ENCODE measurements around the gene CEP131. TPM values are rescaled to one million over a fixed set of nuclear protein-coding genes. Genes with fewer than 3 reads are reported as not detected.

CEP131 gene
- total RNA-seq, 4 donors from 2014 or later: 5.5 to 8.1 (median 6.0) TPM

DNA sequence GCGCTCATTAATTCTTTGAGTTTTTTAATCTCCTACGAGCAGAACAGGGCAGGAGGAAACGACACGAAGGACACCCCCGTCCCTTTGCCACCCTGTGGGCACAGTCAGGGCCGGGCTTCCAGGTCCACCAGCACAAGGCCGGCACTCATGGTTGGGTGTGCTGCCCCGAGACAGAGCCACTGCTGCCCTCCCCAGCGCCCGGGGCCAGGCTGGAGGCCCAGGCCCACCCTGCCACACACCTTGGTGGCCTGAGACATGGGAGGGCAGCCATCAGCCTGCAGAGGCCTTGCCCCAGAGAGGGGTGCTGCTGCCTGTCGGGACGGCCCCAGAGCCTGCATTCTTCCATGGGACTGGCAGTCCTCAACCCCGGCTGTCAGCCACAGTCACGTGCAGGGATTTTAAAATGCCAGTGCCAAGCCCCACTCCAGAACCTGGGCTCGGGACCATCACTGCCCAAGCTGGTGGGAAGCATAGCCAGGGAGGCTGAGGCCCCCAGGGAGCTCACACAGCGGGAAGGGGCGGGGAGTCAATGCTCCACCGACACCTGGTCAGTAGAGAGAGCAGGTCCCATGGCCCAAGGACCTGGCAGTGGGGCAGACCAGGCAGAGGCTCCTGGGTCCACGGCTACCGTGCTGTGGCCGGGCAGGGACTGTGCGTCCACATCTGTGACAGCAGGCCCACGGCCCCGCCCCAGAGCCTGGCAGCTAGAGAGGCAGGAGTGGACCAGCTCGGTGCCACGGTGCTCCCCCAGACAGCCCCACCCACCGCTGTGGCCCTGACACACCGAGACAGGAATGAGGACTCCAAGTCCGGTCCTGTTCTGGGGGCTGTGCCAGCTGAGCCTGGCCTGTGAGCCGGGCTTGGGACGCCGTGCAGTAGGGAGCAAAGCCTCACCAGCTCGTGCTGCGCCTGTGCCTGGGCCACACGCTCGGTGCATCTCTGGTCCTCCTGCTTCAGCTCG, 27.5 kb downstream of the CEP131 start:
- H3K4me1 ChIP-seq: peaks cover 0 to 30% (median 0%) of the 10 kb centered on the region in 3 donors
- 81 to 88% methylated on average over 9 to 15 of the region's 37 CpGs for WGBS, 2 donors
- intact Hi-C loops (cut with DNase I): no loop called here
- no peak overlapping the region for H3K4me3 ChIP-seq
- no peak overlapping the region for H3K27ac ChIP-seq
- no peaks in the 10 kb centered on the region for H3K27me3 ChIP-seq
- TF ChIP-seq POLR2A (IDR thresholded peaks at IDR 0.05): no peak
- TF ChIP-seq, protein P1, sequence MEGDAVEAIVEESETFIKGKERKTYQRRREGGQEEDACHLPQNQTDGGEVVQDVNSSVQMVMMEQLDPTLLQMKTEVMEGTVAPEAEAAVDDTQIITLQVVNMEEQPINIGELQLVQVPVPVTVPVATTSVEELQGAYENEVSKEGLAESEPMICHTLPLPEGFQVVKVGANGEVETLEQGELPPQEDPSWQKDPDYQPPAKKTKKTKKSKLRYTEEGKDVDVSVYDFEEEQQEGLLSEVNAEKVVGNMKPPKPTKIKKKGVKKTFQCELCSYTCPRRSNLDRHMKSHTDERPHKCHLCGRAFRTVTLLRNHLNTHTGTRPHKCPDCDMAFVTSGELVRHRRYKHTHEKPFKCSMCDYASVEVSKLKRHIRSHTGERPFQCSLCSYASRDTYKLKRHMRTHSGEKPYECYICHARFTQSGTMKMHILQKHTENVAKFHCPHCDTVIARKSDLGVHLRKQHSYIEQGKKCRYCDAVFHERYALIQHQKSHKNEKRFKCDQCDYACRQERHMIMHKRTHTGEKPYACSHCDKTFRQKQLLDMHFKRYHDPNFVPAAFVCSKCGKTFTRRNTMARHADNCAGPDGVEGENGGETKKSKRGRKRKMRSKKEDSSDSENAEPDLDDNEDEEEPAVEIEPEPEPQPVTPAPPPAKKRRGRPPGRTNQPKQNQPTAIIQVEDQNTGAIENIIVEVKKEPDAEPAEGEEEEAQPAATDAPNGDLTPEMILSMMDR (IDR thresholded peaks at IDR 0.05): no peak
- peaks cover 0 to 45% (median 0%) of the 10 kb centered on the region in 3 donors for H3K36me3 ChIP-seq
- no peak for DNase-seq
- H3K9me3 ChIP-seq: no peaks in the 10 kb centered on the region

DNA sequence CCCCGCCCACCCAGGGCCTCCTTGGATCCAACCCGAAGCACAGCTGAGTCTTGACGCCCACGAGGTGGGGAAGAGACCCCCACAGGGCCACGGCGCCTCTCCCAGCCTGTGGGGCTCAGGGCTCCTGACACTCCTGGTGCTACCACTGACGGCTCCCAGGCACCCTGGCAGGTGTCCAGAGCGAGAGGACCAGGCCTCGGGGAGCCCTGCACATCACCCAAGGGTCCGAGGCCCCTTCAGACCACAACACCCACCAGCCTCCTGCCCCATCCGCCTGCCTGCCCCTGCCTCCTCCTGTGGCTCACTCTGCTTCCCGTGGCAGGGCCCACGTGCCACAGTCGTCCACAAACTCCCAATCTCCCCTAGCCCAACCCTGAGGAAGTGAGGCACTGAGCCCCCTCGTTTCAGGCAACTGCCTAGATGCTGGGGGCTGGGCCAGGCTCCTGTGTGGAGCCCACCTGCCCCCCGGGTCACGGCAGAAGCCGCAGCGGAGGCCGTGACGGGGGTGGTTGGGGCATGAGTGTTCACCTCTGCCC, 28.5 kb downstream of the CEP131 start:
- Histone ChIP-seq H3K27ac (no peak overlapping the region), H3K4me1 (peaks cover 0 to 23% (median 0%) of the 10 kb centered on the region in 3 donors), H3K9me3 (no peaks in the 10 kb centered on the region), H3K4me3 (no peak overlapping the region), H3K36me3 (peaks cover 0 to 50% (median 0%) of the 10 kb centered on the region in 3 donors), H3K27me3 (no peaks in the 10 kb centered on the region)
- no peak for DNase-seq
- intact Hi-C loops (cut with DNase I): no loop called here
- 94% methylated on average over 9 of the region's 21 CpGs; no CpG with 5 or more reads in 1 of the 2 donors for WGBS, 2 donors
- no peak for TF ChIP-seq POLR2A (IDR thresholded peaks at IDR 0.05)
- TF ChIP-seq, protein P1 (IDR thresholded peaks at IDR 0.05): no peak

DNA sequence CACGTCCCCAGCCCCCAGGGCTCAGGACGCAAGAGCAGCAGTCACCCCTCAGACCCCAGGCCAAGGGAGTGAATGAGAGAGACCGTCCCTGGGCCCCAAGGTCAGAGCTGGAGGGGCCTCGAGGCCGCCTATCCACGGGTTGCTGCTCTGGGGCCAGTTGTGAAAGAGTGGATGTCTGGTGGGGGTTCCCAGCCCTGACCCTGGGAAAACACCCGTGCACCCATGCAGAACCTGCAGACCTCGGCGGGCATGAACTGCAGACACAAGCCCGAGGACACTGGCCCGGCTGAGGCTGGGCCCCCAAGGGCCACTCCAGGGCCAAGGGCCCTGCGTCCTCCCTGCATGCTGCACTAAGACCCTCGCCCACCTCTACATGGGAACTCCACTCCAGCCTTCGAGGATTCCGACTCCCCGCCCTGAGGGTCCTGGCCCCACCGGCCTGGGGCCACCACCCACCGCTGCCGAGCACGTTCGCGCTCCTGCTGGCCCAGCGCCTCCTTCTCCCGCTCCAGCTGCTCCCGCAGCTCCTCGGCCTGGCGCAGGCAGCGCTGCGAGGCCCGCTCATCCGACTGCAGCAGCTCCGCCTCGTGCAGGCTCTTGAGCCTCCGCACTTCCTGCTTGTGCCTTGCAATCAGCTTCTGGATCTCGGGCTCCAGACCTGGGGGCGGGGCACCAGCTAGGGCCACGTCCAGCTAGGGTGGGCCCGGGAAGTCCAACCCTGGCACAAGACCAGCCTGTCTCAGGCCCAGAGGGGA, 29.1 kb downstream of the CEP131 start:
- Histone ChIP-seq H3K36me3 (peaks cover 0 to 45% (median 0%) of the 10 kb centered on the region in 3 donors), H3K9me3 (no peaks in the 10 kb centered on the region), H3K4me3 (no peak overlapping the region), H3K4me1 (peaks cover 0 to 17% (median 0%) of the 10 kb centered on the region in 3 donors), H3K27ac (no peak overlapping the region), H3K27me3 (no peaks in the 10 kb centered on the region)
- intact Hi-C loops (cut with DNase I): no loop called here
- no peak for TF ChIP-seq POLR2A (IDR thresholded peaks at IDR 0.05)
- TF ChIP-seq, protein P1 (IDR thresholded peaks at IDR 0.05): no peak
- WGBS, 2 donors: 92 to 95% methylated on average over 8 to 15 of the region's 38 CpGs
- DNase-seq: no peak

DNA sequence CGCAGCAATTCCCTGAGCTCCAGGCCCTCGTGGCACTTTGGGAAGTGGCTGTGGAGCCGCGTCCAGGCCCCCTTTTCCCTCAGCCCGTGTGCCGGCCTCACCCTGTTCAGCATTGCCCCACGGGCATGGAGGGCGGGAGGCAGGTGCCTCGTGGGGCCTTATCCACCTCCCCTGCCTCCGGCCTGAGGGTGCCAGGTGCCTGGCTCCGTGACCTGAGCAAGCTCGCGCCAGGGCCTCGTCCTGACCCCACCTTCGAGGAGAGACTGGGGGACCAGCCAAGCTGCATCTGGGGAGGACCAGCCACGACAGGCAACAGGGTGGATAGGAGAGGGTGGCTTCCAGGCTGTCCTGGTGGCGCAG, 29.7 kb downstream of the CEP131 start:
- Histone ChIP-seq H3K27ac (no peak overlapping the region), H3K4me1 (peaks cover 0 to 17% (median 0%) of the 10 kb centered on the region in 3 donors), H3K27me3 (no peaks in the 10 kb centered on the region), H3K9me3 (no peaks in the 10 kb centered on the region), H3K36me3 (peaks cover 0 to 43% (median 0%) of the 10 kb centered on the region in 3 donors), H3K4me3 (no peak overlapping the region)
- no peak for TF ChIP-seq POLR2A (IDR thresholded peaks at IDR 0.05)
- TF ChIP-seq, protein P1 (IDR thresholded peaks at IDR 0.05): no peak
- intact Hi-C loops (cut with DNase I): no loop called here
- WGBS, 2 donors: 58% methylated on average over 3 of the region's 17 CpGs; no CpG with 5 or more reads in 1 of the 2 donors
- no peak for DNase-seq
